Posterior vena cava (tissue), 2 donors: Measurements from ENCODE around the gene NRXN3. TPM values are rescaled to one million over a fixed set of nuclear protein-coding genes. Genes with fewer than 3 reads are reported as not detected.

Source experiments
- DNase-seq: peaks from one replicate; pipeline ENCODE4 v3.0.0-alpha.2; 2020; ENCODE audit warnings: low spot score
- intact Hi-C, 2 donors: fragments of 100-400 bp; cut with DNase I; formaldehyde crosslinking; loops; one replicate each; pipeline versions ENCODE4 v1.14.1 to v1.14.2; 2022 to 2023
- total RNA-seq, 2 donors: library from RNA; stranded (reverse); fragmentation: NEBNext Ultra II Directional; extraction: Animal tissue kit (Norgen Biotek cat#: 25700); gene quantifications; one replicate each; pipeline ENCODE4 v1.2.1, GENCODE V29; 2021
- donor health status: DM: yes; HTN: yes; CAD: no.
- donor health status: DM: yes; HTN: yes; CAD: no.

NRXN3 gene
- total RNA-seq, 2 donors from 2014 or later = 11.8 to 14.3 TPM

DNA sequence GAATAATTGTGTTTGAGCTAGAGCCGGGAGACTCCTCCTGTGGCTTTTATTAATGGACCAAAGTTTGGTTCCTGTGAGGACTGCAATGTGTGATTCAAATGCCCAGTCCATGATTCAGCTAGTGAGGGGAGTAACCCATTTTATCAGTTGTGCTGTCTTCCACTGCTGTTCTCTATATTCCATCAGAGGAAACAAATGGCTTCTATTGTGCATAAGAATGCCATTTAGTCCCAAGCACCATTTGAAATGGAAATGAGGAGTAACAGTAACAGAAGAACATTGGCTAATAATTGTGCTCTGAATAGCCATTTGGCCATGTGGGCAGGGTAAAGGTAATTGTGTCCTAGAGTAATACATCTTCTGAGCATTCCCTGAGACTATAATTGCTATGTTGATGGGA is 1398.4 kb downstream of the NRXN3 start:
- intact Hi-C loops = no loop called here
- DNase-seq = no peak

DNA sequence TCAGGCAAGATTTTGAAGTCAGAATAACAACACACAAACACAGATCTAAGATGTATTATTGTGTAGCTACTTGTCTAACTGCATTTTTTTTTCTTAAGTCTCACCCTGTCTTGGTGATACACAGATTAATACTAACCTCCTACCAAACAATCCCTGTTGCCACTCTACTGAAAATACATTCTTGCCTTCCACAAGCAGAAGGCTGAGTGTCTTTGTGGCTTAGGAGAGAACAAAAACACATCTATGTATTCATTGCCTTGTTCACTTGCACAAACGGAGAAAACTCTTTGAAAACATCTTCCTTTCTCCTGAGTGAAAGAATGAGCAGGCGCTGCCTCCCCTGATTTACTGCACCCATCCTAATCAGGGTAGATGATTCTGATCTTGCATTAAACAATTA is 1398.9 kb downstream of the NRXN3 start:
- no peak for DNase-seq
- intact Hi-C loops = no loop called here

DNA sequence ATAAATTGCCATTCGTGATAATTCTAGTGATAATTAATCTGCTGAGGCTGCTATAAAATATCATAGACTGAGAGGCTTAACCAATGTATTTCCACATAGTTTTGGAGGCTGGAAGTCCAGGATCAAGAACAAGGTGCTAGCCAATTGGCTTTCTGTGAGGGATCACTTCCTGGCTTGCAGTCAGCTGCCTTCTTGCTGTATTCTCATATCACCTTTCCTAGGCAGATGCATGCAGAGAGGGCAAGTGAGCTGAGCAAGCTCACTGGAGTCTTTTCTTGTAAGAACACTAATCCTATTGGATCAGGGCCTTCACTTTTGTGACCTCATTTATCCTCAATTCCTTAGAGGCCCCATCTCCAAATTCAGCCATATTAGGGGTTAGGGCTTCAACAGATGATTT is 1400.5 kb downstream of the NRXN3 start:
- no peak for DNase-seq
- intact Hi-C loops = no loop called here

DNA sequence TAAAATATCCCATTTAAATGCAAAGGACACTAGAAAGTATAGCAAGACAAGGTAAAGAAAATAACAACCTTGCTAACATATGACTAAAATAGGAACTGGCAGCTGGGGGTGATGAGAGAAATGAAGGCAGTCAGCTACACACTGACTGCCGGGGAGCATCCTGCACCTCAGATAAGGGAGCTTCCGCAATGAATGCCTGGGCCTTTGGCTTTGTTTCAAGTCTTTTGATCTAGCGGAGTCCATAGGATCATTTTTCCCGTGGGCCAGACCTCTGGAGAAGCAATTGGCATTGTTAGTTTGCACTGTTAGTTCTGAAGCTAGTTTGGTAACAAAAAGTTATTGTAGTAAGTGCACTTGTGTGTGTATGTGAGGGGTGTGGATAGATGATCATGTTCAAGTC is 1401.2 kb downstream of the NRXN3 start:
- intact Hi-C loops = no loop called here
- no peak for DNase-seq

DNA sequence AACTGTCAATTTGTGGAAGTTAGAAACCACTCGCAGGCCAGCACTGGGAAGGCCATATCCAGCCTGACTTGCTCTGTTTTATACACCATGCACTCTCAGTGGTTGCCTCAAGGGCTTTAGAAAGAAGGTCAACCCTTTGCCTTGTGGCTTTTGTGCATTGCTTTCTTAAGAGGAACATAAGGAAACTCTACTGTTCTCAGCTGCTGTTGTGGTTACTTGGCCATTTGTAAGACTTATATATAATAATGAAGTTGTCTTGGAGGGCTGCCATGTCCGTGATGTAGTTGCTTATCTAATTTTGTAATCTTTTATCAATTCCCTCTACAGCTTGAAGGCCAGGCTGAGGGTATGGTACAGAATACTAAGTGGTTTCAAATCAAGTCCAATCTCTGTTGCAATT is 1403.3 kb downstream of the NRXN3 start:
- intact Hi-C loops = no loop called here
- DNase-seq = no peak

DNA sequence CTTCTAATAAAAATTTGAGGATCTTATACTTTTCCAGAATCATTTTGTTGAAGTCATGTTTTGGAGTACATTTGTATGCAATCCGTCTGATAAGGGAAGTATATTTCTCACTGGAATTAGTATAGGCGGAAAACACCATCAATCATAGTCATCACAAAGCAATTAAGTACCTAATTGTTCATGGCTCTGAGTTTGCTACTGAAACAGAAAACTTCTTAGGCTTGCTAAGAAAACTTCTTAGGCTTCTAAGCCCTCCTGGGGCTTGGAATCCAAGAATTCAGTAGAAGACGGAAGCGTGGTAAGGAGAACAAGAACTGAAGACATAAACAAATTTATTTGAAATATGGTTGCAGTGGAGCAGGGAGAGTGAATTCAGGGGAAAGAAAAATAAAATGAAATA is 1404.9 kb downstream of the NRXN3 start:
- intact Hi-C loops = no loop called here
- no peak for DNase-seq

DNA sequence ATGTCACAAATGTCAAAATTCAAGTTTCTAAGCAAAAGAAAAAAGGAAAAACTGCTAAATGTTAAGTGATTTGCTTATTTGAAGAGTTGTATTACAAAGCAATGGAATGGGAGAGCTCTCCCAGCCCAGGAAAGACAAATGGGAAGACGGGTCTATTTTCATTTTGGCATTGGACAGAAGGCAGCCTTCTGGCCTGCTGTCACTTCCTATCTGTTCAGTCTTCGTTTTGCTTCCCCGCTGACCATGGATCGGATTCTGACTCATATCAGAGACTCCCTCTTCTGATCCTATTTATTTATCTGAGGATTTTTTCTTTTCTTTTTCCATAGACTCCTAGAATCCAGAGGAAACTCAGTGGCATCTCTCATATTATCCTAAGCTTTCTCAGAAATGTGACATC is 1406.3 kb downstream of the NRXN3 start:
- DNase-seq = no peak
- intact Hi-C loops = no loop called here

DNA sequence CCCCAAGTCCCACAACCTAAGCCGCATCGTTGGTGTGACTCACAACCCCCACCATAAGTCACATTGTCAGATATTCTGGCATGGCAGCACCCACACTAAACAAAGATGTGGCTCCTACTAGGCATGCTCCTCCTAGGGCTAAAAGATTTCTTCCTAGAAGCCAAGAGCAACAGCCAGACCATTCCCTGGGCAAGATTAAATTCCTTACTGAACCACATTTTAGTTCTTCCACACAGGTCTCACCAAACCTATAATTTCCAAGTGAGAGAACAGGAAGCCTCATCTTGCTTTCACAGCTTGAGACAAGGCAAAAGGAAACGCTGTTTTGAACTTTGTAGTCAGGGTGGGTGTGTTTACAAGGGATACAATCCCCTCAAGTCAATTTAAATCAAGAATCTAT is 1408.3 kb downstream of the NRXN3 start:
- no peak for DNase-seq
- intact Hi-C loops = no loop called here

DNA sequence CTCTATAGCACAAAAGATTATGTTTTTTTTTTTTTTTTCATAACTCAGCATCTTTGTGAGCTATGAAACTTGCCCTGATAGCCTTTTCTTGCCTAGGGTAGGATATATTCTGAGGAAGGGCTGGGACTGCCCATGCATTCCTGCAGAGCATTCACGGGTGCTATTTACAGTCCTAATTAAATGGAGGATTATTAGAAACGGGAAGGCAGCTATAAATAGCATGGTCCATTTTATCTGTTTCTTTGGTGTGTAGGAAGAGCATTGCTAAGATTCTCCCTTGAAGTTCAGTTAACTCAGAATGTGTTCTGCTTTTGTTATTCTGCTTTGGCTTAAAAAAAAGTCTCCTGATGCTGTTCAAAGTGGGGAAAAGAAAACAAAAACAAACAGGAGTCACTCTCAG is 1410.2 kb downstream of the NRXN3 start:
- DNase-seq = no peak
- intact Hi-C loops = no loop called here

DNA sequence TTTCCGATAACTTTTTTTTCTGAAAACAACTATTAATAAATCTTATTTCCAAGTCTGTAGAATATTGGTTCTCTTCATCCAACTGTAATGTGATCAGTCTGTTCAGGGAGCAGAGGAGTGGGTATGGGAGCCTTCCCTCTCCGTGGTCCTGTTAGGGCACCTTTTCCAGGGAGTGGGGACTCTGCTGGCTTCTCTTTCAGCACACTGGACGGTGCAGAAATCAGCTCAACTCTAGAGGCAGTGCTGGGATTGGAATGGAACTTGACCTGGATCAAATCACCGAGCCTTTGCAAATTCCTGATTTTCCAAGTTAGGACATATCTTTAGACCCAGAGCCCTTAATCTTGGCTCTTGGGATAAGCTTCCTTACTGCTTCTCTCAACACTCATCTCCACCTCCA is 1410.7 kb downstream of the NRXN3 start:
- no peak for DNase-seq
- intact Hi-C loops = no loop called here

DNA sequence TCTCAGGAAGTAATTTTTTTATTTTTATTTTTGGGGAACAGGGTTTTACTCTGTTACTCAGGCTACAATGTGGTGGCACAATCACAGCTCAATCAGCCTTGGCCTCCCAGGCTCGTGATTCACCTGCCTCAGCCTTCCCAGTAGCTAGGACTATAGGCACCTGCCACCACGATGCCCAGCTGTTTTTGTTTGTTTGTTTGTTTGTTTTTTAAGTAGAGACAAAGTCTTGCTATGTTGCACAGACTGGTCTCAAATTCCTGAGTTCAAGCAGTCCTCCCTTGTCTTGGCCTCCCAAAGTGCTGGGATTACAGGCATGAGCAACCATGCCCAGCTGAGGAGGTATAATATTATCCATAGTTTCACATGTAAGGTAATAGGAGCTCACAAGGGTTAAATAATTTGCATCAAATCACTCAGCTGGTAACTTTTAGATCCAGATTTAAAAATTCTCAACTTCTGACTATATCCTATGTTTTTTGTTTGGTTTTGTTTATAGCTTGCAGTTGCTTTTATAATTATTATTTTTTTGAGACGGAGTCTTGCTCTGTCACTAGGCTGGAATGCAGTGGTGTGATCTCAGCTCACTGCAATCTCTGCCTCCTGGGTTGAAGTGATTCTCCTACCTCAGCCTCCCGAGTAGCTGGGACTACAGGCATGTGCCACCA is 1411.9 kb downstream of the NRXN3 start:
- intact Hi-C loops = no loop called here
- DNase-seq = no peak

DNA sequence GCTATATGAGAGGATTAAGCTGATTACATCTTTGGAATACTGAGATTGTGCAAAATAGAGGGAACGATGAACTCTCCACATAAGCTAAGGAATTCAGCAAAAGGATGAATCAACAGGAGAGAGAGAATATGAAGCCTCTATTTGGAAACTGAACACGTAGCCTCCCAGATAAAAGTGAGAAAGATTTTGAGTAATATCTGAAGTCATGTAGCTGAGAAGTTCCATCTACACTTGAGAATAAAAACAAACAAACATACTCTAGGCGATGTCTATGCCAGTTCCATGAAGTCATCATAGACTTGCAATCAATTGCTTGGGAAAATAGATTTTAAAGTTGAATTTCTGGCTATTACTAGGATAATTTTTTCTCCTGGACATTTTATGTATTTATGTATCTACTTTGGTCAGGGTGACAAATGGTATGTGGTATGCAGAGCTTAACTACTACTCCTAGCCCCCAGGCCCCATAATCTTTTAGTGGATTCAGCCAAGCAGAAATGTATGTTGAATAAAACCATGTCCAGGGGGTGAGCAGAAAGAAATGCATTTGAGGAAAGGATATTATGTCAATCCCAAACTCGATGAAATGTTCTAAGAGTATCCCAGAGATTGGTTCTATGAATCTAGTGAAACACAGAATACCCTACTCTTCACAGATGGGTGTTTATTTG is 1413.7 kb downstream of the NRXN3 start:
- intact Hi-C loops = no loop called here
- no peak for DNase-seq

DNA sequence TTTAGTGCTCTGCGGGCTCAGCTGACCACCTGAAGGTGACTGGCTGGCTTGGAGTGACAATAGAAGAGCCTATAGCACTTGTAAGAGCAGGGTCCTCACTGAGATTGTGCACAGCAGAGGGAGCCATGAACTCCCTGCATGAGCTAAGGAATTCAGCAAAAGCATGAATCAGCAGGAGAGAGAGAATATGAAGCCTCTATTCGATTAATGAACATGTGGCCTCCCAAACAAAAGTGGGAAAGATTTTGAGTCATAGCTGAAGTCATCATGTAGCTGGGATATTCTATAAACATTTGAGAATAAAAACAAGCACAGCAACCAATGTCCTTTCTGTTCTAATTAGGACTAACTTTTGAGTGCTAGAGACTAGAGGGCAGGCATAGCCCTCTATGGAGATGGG is 1414.5 kb downstream of the NRXN3 start:
- intact Hi-C loops = no loop called here
- DNase-seq = no peak

DNA sequence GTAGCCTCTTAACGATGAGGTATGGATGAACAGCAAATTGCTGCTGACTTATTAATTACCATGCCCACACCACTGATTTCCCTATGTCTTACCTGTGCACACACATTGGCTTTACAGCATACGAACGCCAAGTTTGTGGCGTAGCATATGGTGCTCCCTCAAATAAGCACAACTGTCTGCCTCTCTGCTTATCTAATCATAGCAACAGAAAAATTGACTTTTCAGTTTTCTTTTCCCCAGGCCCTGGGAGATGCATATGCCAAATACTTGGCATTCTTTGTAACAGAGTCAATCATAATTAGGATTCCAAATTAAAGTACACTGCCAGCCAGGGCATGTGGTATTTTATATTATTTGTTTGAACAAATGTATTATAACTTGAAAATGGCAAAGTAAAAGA is 1415.7 kb downstream of the NRXN3 start:
- intact Hi-C loops = no loop called here
- DNase-seq = no peak

DNA sequence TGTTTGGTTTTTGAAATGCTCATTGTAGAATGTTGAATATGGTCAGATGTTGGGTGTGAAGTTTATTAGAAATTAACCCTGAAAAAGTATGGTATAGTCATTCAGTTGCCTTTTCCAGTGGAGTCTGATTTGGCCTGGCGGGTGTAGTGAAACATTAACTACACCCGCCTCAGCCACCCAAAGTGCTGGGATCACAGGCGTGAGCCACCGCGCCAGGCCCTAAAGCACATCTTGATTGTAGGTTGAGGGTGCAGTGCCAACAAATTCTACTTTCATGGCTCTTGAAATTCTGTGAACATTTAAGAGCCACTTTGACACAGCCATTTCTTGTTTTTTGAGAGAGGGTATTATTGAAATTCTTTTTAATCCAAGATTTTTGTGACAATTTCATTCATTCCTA is 1416.2 kb downstream of the NRXN3 start:
- intact Hi-C loops = no loop called here
- DNase-seq = no peak

DNA sequence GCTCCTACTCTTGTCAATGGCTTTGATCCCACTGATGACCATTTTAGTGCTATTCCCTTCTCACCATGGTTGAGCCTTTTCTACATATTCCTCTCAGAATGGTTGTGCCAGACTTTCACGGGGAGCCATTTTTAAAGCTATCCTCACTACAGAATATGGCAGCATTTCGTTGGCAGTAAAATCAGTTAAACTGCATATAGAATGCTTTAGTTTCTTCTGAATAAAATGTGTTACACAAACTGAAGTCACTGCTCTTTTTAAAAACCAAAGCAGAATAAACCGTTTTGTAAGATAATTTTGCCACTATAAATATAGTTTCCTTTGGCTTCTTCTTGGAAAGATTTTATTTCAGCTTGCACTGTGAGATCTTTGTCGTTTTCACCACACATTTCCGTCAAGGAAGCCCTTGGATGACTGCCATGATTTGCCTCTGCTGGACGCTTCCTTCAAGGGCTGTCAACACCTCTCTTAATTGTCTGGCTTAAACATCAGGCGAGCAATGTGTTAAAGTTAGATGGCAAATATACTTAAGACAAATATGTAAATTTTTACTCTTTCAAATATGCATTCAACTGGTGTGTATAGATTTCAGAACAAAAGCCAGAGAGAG is 1416.9 kb downstream of the NRXN3 start:
- intact Hi-C loops = no loop called here
- DNase-seq = no peak

DNA sequence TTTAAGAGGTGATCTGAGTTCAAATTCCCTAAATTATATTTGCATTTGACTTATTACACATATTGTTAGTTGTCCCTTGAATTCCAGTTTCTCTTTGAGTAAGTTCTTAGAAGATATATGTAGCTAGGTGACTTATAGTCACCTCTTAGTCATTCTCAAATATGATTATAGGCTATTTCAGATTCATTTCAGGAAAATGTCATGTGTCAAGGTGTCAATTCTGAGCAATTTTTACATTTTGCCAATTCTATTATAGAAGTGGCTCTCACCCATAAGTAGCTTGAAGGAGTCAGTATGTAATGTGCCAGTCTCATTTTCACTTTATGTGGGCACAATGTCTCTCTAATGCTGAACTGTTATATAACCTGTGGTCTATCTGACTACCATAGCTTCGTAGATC is 1417.7 kb downstream of the NRXN3 start:
- DNase-seq = no peak
- intact Hi-C loops = no loop called here

DNA sequence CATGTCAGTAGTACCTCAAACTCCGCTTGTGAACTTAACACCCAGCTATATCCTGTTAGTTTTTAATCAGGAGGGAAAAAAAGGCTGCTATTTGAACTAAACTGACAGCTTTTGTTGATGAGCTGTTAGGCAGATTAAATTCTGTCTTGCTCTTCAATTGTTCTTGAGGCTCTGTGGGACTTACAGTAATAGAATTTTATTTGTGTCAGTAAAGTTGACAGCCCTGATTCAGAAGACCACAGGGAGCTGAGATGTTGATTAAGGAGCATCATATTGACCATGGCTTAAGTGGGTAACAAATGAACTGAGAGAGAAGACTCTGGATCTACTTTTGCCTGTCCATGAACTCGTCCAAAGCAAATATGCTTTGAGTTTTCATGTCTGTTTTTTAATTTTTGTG is 1418.2 kb downstream of the NRXN3 start:
- no peak for DNase-seq
- intact Hi-C loops = no loop called here

DNA sequence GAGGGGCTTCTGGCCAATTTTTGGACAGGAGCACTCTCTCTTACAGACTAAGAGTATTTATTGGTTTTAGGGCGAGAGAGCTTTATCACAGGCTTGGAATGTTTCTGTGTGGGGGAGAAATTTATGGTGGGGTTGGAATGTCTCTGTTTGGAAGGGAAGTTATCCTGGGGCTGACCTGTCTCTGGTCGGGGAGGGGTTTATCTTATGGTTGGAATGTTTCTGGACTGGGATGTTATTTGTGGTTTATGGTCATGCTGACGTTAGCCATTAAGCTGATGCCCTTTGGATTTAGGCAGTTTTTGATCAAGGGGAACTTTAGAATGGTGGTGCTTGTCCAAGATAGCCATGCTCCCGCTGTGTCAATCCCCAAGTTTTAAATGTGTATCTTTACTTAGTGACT is 1426.4 kb downstream of the NRXN3 start:
- intact Hi-C loops = no loop called here
- DNase-seq = no peak

DNA sequence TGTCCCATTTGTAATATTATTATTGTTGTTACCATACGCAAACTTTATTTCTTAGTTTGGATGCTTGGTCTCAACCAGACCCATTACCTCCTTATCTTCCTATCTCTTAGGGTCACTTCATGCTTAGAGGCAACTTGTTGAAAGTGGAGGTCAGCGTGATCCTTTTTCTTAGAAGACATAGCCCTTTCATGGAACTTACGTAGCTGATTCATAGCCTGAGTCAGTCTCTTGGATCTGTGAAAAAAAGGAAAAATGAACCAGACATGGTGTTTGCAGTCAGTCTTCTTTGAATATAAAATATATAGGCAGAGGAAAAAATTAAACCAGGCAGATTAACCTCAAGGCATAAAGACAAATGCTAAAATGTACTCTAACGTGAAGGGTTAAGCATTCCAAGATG is 1427.4 kb downstream of the NRXN3 start:
- DNase-seq = no peak
- intact Hi-C loops = no loop called here

DNA sequence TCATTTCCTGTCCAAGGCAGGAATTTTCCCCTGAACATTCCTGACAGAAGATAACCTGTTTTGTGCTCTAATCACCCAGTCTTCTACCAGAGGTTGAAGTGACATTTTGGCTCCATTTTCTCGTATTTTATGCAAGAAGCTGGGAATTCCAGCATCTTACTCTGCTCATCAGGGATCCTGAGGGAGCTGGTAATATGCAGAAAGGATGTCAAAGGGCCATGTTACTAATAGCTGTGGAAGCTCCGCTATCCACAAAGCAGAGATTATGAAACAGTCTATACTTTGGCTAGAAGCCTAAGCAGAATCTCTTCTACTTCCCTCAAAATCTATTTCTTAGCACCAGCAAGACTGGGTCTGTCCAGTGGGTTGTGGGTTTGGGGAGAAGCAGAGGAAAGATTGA is 1428.2 kb downstream of the NRXN3 start:
- no peak for DNase-seq
- intact Hi-C loops = no loop called here
